Muscle of arm (tissue), 12 donors: ENCODE results near the gene TMEM198. TPM values are rescaled to one million over a fixed set of nuclear protein-coding genes. Genes with fewer than 3 reads are reported as not detected.

ENCODE experiments used
- DNase-seq: peaks from one replicate; pipeline ENCODE4 v3.0.0-alpha.2; 2013
- polyA plus RNA-seq, 12 donors: library from polyadenylated mRNA; unstranded; fragments of 120-200 nt; gene quantifications; one replicate each; pipeline ENCODE4 v1.2.1, GENCODE V29; 2013; ENCODE audit not compliant: insufficient read length in 12 of 12

TMEM198 gene
- polyA plus RNA-seq, 12 donors = 1.6 to 4.8 (median 2.4) TPM; not detected in 1

DNA sequence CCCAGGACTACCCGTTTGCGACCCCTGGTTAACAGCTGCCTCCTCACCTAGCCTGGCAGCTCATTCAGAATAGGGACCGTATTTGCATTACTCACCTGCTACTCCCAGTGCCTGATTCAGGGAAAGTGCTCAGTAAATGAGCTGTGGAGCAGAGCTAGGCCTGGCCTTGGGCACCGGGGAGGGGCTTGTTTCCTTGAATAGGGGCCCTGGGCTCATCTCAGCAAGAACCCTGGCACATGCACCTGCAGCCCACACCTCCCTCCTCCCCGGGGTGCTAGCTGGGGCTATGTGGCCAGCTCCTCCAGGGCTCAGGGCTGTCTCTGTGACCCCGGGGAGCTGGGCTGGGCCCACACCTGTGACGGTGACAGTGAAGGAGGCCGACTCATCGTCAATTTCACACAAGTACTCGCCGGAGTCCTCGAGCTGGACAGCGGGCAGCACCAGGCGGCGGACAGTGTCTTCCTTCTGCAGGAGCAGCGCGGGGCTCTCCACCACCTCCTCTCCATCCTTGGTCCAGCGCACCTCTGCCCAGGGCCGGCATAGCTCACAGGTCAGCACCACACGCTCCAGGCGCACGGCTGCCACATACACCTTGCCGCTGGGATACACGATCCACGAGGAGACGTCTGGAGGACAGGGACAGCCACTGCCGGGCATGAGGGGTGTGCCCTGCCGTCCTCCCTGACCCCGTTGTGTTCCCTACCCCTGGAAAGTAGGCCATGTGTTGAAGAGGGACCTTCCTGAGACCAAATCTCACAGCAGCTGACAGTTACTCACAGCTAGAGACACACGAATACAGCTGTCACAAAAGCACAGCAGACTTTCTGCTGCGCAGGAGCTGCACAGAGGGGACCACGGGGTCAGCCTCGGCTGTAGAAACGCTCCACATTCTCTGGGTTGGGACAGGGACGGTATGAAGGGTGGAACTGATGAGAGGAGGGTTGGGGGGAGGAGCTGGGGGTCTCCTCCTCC lies 18.5 kb downstream of the TMEM198 start:
- DNase-seq = no peak

DNA sequence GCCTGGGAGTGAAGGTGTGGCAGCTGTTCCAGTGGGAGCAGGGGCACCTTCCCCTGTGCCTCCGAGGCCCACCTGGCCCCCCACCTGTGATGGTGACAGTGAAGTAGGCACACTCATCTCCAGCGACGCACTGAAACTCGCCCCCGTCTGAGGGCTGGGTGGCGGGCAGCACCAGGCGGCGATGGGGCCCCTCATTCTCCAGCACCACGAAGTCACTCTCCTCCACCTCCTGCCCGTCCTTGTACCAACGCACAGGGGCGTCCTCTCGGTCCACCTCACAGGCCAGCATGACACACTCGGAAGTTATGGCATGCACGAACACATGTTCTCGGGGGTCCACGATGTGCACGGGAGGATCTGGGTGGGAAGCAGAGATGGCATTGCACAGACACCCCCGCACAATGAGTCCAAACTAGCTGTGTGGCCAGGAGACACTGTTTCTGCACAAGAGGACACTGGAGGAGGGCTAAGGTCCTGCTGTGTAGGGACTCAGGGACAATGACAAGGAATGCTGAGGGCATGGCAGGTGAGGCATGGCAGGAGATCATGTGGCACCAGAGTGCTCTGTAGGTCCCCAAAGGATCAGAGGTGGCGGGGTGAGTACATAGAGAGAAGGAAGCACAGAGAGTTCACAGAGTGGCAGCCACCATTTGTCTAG lies 19.6 kb downstream of the TMEM198 start:
- DNase-seq = no peak

DNA sequence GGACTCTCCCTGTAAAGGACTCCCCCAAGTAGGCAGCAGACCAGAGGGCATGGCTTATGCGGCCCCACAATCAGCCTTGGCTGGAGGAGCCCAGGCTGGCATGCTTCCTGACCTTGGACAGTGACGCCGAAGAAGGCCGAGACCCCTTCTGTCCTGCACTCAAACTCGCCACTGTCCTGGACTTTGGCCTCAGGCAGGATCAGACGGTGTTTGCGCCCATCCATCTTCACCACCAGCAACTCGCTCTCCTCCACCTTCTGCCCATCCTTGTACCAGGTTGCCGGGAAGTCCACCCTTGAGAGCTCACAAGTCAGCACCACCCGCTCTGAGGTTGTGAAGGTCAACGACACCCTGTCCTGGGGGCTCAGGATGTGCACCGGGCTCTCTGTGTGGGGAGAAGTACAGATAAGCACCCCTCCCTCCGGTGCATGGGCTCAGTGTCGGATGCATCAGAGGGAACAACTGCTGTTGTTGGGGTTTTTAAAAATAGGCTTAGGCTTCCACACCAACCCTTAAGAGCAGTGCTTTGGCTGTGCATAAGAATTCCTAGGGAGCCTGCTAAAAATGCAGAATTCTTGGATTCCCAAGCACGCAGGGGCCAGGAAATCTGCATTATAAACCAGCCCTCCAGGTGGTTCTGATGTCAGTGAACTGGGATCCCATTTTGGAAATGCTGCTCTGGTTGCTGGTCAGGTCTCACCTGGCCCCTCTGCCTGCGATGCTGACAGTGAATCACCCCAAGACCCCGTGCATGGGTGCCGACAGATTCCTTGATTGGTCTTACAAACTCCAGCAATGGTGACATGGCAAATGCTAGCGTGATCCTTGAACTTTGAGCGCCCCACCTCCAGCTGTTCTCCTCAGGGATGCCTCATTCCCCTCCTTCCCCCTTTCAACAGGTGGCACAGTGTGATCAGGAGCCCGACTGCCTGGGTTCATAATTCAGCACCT lies 21.6 kb downstream of the TMEM198 start:
- DNase-seq = no peak

DNA sequence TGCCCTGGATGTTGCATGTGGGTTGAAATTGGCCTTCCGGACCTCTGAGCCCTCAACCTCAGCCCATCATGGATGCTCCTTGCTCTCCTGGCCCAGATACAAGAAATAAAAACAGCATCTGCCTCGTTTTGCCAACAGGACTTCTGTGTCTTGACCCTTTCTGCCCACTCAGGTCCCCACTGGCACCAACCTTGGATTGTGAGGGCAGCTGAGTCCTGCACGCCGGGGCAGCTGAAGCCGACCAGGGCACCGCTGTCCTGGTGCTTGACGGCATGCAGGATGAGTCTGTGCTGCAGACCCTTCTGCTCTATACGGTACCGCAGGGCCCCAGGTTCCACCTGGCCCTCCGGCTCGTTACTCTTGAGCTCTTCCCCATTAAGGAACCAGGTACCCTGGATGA lies 22.8 kb downstream of the TMEM198 start:
- DNase-seq = no peak

DNA sequence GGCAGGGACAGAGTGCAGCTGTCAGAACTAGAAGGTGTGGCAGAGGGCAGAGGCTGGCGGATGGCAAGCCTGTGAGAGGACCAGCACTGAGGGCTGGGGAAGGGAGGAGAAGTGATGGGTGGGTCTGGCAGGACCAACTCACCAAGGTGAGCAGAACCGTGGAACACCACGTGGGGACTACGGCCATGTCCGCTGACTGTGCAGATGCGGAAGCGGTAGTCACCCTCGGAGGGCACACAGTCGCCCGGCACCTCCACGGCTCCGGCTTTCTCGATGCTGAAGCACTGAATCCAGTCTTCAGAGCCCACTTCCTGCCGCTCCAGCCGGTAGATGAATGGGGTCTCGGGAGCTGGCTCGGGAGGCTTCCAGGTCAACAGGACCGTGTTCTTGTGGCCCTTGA lies 23.3 kb downstream of the TMEM198 start:
- DNase-seq = no peak

DNA sequence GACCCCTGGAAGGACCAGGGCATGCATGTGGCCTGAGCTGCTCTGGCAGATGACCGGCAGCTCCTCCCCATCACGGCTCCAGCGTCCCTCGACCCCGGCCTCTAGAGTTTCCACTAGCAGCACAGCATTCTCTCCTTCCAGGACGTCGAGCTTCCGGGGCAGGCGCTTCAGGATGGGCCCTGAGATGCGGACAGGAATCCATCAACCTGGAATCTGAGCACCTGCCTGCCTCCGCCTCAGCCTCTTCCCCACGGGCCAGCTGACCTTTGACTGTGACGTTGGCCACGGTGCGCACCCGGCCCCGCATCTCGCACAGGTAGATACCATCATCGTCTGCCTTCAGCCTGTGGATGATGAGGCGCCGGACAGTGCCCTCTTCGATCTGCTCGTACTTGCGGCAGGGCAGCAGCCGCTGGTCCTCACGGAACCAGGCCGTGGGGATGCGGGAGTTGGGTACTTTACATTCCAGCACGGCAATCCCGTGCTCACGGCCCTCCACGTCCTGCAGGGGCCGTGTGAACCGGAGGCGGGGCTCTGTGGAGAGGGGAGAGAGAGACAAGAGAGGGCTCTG lies 24.0 kb downstream of the TMEM198 start:
- no peak for DNase-seq

DNA sequence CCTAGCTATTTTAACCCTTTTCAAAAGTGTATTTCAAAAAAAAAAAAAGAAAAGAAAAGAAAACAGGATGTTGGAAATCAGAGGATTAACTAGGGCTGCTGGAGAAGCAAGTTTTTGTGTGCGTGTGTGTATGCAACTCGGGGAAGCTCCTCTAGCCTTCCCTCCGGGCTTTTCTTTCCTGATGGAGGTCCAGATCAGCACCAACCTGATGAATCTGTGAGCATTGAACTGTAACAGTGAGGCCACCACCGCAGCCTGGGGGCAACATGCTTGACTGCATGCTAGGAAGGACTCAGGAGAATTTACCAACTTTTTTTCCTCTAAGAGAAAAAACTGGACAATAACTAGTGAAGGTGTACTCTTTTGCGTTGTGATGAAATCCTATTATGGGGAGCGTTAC lies 25.2 kb downstream of the TMEM198 start:
- DNase-seq = no peak

DNA sequence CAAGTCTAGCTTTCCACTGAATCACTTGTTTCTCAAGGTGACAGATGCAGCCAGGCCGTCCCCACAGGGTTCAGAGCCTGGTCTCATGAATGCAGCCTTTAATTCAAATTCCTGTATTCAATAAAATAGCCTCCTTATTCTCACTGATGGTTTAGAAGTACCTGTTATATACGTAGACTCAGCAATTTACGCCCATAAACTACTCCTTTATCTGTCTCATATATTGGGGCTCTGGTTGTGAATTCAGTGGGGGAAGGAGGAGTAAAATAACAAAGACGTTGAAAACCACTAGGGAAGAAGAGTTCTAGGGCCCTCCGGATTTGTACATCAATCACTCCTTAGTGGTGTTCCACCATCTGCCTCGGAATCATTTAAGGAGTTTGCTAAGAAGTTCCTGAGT lies 25.8 kb downstream of the TMEM198 start:
- no peak for DNase-seq

DNA sequence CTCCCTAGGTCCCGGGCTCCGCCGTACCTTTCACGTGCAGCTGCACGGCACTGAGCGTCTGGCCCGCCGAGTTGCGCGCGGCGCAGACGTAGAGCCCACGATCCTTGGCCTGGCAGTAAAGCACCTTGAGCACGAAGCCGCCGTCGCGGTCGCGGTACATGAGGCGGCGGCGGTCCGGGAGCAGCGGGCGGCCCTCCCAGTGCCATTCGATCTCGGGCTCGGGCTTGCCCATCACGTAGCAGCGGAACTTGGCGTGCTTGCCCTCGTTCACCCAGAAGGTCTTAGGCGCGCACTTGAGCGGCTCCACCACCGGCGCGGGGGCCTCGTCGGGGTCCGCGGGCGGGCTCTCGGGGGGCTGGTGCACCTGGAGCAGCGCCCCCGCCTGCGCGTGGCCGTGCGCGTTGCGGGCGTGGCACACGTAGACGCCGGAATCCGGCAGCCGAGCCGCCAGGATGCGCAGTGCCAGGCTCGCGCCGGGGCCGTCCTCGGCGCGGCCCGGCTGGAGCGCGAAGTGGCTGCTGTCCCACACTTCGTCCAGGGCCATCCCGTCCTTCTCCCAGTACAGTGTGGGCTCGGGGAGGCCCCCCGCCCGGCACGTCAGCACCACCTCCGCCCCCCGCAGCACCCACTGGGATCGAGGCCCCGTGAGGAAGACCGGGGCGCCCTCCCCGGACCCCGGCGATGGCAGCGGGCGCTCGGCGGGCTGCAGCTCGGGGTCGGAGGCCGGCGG lies 26.5 kb downstream of the TMEM198 start:
- no peak for DNase-seq

DNA sequence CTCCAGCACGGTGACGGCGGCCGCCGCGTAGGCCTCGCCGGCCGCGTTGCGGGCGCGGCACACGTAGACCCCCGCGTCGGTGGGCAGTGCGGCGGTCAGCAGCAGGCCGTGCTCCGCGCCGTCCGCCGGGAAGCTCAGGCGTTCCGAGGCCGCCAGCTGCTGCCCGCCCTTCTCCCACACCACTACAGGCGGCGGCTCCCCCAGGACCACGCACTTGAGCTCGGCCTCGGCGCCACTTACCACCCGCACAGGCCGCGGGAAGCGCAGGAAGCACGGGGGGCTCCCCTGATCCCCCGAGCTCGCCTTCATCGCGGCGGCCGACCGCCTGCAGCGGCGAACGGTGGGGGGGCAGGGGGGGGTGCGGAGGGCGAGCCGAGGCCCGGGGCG lies 27.1 kb downstream of the TMEM198 start:
- no peak for DNase-seq

DNA sequence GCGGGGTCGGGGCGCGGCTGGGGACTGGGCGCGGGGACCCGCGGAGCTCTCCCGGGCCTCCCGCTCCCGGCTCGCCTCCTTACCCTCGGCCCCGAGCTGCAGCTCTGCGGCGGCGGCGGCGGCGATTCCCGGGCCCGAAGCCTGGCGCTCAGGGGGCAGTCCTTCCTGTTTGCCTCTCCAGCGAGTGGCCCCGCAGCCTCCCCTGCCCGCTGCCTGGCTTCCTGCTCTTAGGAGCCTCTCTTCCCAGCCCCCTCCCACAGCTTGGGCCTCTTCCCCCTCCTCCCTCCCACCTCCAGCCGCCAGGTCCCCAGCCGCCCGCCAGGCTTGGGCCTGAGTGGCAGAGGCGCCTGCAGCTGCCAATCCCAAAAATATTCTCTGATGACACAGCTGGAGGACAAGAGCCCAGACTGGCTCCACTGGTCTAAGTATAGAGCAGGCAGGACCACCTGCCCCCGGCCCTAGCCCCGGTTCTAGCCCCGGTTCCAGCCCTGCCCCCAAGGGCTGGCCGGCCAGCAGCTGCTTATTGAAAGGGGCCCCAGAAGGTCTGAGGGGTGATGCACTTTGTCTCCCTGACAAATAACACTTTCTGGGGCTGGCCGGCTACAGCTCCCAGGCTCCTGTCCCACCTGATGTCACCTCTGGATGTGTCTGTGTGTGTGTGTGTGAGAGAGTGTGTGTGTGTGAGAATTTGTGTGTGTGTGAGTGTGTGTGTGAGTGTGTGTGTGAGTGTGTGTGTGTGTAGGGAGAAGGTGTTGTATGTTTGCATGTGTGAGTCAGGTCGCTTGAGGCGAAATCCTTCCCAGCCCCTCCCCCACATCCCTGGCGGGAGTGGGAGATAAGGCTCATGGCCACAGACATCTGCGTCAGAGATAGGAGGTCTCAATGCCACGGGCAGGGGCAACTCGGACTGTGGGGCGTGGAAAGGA lies 27.7 kb downstream of the TMEM198 start, which contains the start of gene OBSL1:
Gene OBSL1 (minus strand): TSS at position 229 of the 926 bp plus-strand sequence. CDS start 307 bp downstream, outside the sequence.
- peak; percentile 71 for DNase-seq

DNA sequence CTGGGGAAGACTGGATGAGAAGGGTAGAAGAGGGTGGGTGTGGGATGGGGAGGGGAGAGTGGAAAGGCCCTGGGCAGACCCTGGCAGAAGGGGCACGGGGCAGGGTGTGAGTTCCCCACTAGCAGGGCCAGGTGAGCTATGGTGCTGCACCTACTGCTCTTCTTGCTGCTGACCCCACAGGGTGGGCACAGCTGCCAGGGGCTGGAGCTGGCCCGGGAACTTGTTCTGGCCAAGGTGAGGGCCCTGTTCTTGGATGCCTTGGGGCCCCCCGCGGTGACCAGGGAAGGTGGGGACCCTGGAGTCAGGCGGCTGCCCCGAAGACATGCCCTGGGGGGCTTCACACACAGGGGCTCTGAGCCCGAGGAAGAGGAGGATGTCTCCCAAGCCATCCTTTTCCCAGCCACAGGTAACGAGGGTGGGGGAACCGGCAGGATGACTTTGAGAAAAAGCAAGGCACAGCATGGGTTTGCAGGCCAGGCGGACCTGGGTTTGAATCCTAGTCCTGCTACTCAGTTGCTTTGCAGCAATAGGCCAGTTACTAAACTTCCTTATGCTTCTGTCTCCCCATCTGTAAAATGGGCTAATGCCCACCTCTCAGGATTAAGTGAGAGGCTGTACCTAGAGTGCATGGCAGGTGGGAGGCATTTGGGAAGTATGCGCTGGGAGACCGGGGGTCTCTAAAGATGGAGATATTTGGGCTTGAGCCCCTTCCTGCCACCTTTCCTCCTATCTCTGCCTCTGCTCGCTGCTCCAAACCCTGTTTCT lies 28.6 kb downstream of the TMEM198 start, which contains the start of gene INHA:
Gene INHA (plus strand): TSS at position 74 of the 765 bp plus-strand sequence. CDS start 65 bp downstream, at position 139.
- DNase-seq = no peak

DNA sequence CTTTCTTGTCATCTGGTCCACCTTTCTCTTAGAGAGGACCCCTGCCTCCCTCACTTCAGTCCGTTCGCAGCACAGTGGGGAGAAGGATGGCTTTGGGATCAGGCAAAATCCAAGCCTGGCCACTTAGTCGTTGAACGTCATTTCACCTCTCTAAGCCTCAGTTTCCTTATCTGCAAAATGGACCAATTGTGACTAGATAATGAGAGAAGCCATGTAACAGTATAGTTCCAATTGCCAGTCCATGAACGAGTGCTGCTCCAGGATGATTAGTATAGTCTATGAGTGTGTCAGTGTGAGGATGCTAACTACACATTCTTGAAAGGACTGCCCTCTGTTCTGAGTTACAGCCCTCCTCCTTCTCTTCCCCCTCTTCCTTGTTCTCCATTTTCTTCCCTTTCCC lies 29.3 kb downstream of the TMEM198 start:
- DNase-seq = no peak

DNA sequence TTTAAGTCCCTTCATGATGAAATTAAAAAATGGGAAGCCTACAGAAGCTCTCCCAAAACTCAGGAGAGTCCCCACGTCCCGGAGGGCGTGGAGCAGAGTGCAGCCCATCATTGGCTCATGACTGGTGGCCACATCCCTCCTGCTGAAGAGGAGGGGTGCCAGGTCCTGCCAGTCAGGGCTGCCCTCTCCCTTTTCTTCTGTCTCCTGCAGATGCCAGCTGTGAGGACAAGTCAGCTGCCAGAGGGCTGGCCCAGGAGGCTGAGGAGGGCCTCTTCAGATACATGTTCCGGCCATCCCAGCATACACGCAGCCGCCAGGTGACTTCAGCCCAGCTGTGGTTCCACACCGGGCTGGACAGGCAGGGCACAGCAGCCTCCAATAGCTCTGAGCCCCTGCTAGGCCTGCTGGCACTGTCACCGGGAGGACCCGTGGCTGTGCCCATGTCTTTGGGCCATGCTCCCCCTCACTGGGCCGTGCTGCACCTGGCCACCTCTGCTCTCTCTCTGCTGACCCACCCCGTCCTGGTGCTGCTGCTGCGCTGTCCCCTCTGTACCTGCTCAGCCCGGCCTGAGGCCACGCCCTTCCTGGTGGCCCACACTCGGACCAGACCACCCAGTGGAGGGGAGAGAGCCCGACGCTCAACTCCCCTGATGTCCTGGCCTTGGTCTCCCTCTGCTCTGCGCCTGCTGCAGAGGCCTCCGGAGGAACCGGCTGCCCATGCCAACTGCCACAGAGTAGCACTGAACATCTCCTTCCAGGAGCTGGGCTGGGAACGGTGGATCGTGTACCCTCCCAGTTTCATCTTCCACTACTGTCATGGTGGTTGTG lies 30.9 kb downstream of the TMEM198 start:
- no peak for DNase-seq

DNA sequence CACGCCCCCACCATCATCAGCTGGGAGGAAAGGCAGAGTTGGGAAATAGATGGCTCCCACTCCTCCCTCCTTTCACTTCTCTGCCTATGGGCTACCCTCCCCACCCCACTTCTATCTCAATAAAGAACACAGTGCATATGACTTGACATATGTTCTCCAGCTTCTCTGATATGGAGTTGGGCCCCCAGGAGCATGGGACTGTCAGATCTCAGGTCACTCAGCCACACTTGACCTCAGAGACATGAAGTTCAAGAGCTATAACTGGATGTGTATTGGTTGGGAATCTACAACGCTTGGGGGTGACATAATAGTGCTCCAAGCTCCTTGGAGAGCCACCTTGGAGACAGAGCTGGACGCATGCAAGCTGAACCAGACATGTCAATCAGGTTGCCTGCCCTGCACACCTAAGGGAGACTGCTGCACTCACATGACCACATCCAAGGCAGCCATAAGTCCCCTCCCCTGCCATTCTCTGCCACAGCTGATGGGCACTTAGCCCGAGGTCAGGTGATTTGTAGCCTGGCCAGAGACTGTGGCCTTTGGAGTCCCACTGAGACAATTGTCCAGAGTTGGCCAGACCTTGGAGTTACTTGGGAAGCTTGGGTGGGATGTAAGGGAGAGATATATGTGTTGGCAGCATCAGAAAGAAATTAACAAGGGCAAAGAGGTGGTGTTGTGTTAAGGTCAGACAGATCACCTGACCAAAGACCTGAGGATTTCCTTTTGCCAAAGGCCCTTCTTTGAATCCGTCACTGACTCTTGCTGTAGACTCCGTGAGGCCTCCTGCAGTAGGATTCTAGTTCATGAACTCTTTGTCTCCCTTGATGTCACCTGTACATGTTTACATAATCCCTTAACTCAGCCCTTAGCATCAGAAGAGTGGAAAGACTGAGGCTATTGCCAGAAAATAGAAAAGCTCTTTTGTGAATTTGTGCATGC lies 32.0 kb downstream of the TMEM198 start:
- no peak for DNase-seq
